Natural killer cell (primary cell): Measurements from ENCODE around the gene PXMP2. TPM values are rescaled to one million over a fixed set of nuclear protein-coding genes. Genes with fewer than 3 reads are reported as not detected.

Experiments
- ATAC-seq, 3 donors: fragments of 150-1000 bp in 2 of 3; fragments of 200-7000 bp in 1 of 3; cut with Tn5 transposase; 1 replicate in 1 of 3; 2 replicates in 2 of 3; pipeline ENCODE4 v1.10.0; 2021; ENCODE audit warnings: mild to moderate bottlenecking in 2 of 3, moderate library complexity in 2 of 3
- DNase-seq, 2 donors: peaks; one replicate each; pipeline versions ENCODE4 v3.0.0 to v3.0.0-alpha.2; 2013 to 2021; ENCODE audit warnings: mixed read lengths in 1 of 2
- H3K27ac ChIP-seq: one replicate; pipeline ENCODE4 v1.5.1; 2013; ENCODE audit warnings: mild to moderate bottlenecking, low read length
- H3K27me3 ChIP-seq: one replicate; pipeline ENCODE4 v1.6.1; 2013; ENCODE audit warnings: low read length; ENCODE audit not compliant: control insufficient read depth, insufficient read depth
- H3K36me3 ChIP-seq: one replicate; pipeline ENCODE4 v1.6.1; 2013; ENCODE audit warnings: low read length; ENCODE audit not compliant: control insufficient read depth, insufficient read depth
- H3K4me1 ChIP-seq: one replicate; pipeline ENCODE4 v1.6.1; 2013; ENCODE audit warnings: low read length; ENCODE audit not compliant: control insufficient read depth, insufficient read depth
- H3K4me3 ChIP-seq: one replicate; pipeline ENCODE4 v1.5.1; 2013; ENCODE audit warnings: low read length
- H3K9me3 ChIP-seq: one replicate; pipeline ENCODE4 v1.6.1; 2013; ENCODE audit warnings: low read length; ENCODE audit not compliant: control insufficient read depth, insufficient read depth
- H3K27ac Mint-ChIP-seq, 2 donors: one replicate each; pipeline ENCODE4 v1.8.0; 2022; ENCODE audit warnings: mild to moderate bottlenecking in 2 of 2, mixed read lengths in 2 of 2, moderate library complexity in 1 of 2
- H3K27me3 Mint-ChIP-seq, 2 donors: one replicate each; pipeline ENCODE4 v1.8.0; 2022; ENCODE audit warnings: low read depth in 2 of 2, mixed read lengths in 2 of 2
- H3K36me3 Mint-ChIP-seq: one replicate; pipeline ENCODE4 v1.8.0; 2022; ENCODE audit warnings: mixed read lengths
- H3K4me1 Mint-ChIP-seq, 2 donors: one replicate each; pipeline ENCODE4 v1.8.0; 2022; ENCODE audit warnings: mixed read lengths in 2 of 2
- H3K4me3 Mint-ChIP-seq: one replicate; pipeline ENCODE4 v1.8.0; 2022; ENCODE audit warnings: mild to moderate bottlenecking, moderate library complexity, mixed read lengths
- H3K9me3 Mint-ChIP-seq, 2 donors: one replicate each; pipeline ENCODE4 v1.8.0; 2022; ENCODE audit warnings: mixed read lengths in 2 of 2
- CTCF ChIP-seq: fragments of 200-600 bp; IDR thresholded peaks from one replicate; pipeline ENCODE4 v1.8.0; 2022; ENCODE audit warnings: antibody characterized with exemption
- WGBS: methylation state at CpG from one replicate; pipeline ENCODE4 v1.1.7; 2013; ENCODE audit warnings: missing lambda C conversion rate; ENCODE audit not compliant: insufficient coverage; 5-methylcytosine and 5-hydroxymethylcytosine counted together
- intact Hi-C: fragments of 100-400 bp; cut with micrococcal nuclease; formaldehyde crosslinking; loops from one replicate; pipeline ENCODE4 v1.14.2; 2022
- total RNA-seq, 4 donors: library from RNA; stranded (reverse); fragments of 120-200 nt in 1 of 4; gene quantifications; one replicate each; pipeline versions ENCODE4 v1.2.3 to v1.2.4, GENCODE V29; 2013 to 2022

Gene PXMP2
- total RNA-seq, 3 donors from 2014 or later (not counting 1 experiment from before 2014, with no cell fraction given): 3.6 to 6.2 (median 5.1) TPM

GRCh38 chr12:132674561-132674960, 12.8 kb upstream of the PXMP2 start:
- Histone ChIP-seq H3K36me3 (peaks cover 51% of the 10 kb centered on the region), H3K9me3 (no peaks in the 10 kb centered on the region), H3K27ac (no peak overlapping the region), H3K27me3 (no peaks in the 10 kb centered on the region), H3K4me3 (no peak overlapping the region), H3K4me1 (no peaks in the 10 kb centered on the region)
- Mint-ChIP-seq H3K4me1 (peaks cover 6 to 11% of the 10 kb centered on the region in 2 donors), H3K36me3 (no peaks in the 10 kb centered on the region), H3K9me3 (no peaks in the 10 kb centered on the region), H3K27me3 (no peaks in the 10 kb centered on the region), H3K4me3 (no peak overlapping the region), H3K27ac (no peak overlapping the region)
- no peak for DNase-seq
- no peak for ATAC-seq
- no peak for TF ChIP-seq CTCF
- intact Hi-C loops: no loop called here
- 97% methylated on average over 5 of the region's 5 CpGs for WGBS

- H3K27me3 ChIP-seq: no peaks in the 10 kb centered on the region
- H3K4me1 ChIP-seq: no peaks in the 10 kb centered on the region
- no peaks in the 10 kb centered on the region for H3K27me3 Mint-ChIP-seq
- no peaks in the 10 kb centered on the region for H3K9me3 ChIP-seq
- peaks cover 6 to 16% of the 10 kb centered on the region in 2 donors for H3K4me1 Mint-ChIP-seq
- no peak for DNase-seq
- no peaks in the 10 kb centered on the region for H3K9me3 Mint-ChIP-seq
- TF ChIP-seq CTCF: no peak
- no peak overlapping the region for H3K4me3 ChIP-seq
- no peak overlapping the region for H3K4me3 Mint-ChIP-seq
- 92% methylated on average over 14 of the region's 14 CpGs for WGBS
- no peak overlapping the region for H3K27ac ChIP-seq
- no peak overlapping the region for H3K27ac Mint-ChIP-seq
- peaks cover 47% of the 10 kb centered on the region for H3K36me3 ChIP-seq
- no peak for ATAC-seq
- no peaks in the 10 kb centered on the region for H3K36me3 Mint-ChIP-seq
- intact Hi-C loops: no loop called here
These were observed 11.5 kb upstream of the PXMP2 start for GRCh38 chr12:132675757-132676432.

- H3K36me3 Mint-ChIP-seq: no peaks in the 10 kb centered on the region
- no peaks in the 10 kb centered on the region for H3K4me1 ChIP-seq
These were observed 9.9 kb upstream of the PXMP2 start for GRCh38 chr12:132677492-132677891.

More at GRCh38 chr12:132677492-132677891, 9.9 kb upstream of the PXMP2 start:
- WGBS: 94% methylated on average over 9 of the region's 9 CpGs
- no peak overlapping the region for H3K27ac Mint-ChIP-seq
- Histone ChIP-seq H3K9me3 (no peaks in the 10 kb centered on the region), H3K27me3 (no peaks in the 10 kb centered on the region), H3K36me3 (peaks cover 45% of the 10 kb centered on the region), H3K27ac (no peak overlapping the region), H3K4me3 (no peak overlapping the region)
- no peaks in the 10 kb centered on the region for H3K27me3 Mint-ChIP-seq
- TF ChIP-seq CTCF: no peak
- H3K4me1 Mint-ChIP-seq: peaks cover 0 to 15% of the 10 kb centered on the region in 2 donors
- intact Hi-C loops: no loop called here
- no peak overlapping the region for H3K4me3 Mint-ChIP-seq
- no peak for ATAC-seq
- no peak for DNase-seq
- H3K9me3 Mint-ChIP-seq: no peaks in the 10 kb centered on the region
